ENCODE data around the gene PHLDB2.

The PHLDB2 gene

DNA sequence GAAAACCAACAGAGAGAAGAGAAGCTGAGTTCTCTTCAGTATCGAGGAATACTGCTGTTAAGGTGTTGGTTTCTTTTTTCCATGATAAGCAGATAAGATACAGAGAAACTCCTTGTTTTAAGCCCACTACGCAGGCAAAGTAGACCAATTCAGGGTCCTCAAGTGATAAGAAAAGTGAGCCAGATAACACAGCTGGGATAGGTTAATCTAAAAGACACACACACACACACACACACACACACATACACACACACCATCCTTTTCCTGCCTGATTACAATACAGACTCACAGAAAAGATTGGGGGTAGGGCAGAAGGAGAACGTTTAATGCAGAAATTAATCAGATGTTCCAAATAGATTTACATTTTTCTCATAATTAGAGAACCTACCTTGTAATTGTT is 6.5 kb upstream of the PHLDB2 start:
- DNase-seq: no peak

GRCh38 chr3:111853068-111853467 is 6.0 kb upstream of the PHLDB2 start:
- no peak for DNase-seq

DNA sequence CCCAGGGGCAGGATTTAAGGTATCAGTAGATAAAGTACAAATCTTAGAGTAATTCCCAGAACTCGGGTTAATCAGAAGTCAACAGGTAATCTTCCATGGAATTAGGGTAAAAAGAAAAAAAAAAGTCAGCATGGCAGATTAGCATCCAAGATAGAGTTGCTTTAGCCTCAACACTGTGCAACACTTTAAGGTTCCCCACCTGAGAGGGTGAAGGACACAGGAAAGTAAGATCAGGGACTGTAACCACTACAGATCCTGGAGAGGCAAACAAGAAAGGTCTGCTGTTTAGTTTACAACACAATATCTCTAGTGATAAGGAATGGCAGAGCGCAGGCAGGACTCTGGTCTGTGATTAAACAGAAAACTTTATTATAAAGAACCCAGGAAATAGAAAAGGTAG is 4.1 kb upstream of the PHLDB2 start:
- no peak for DNase-seq

DNA sequence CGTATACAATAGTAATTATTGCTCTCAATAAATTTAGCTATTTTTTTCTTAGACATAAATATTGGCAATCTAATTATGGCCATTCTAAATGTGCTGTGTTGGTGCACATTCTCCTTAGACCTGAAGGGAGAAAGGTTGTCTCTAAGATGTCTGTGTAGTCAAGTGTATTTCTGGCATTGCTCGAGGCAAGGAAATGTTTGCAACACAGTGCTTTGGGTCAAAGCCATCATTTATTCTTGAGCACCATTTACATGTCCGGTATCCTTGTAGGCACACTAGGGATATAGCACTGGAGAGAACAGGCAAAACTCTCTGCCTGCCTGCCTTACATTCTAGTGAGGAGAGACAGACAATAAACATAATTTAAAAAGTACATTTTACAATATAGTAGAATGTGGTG is 2.6 kb upstream of the PHLDB2 start:
- no peak for DNase-seq

DNA sequence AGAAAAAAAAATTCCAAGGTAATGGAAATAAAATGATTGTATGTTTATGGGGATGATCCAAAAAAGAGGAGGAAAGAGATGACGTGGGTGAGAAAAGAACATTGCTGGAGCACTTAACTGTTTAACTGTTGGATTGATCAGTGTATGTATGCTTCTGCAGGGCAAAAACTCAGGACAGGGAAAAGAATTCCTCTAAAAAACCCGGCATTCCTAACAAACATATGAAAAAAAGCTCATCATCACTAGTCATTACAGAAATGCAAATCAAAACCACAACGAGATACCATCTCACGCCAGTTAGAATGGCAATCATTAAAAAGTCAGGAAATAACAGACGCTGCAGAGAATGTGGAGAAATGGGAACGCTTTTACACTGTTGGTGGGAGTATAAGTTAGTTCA is 1.6 kb upstream of the PHLDB2 start:
- no peak for DNase-seq

DNA sequence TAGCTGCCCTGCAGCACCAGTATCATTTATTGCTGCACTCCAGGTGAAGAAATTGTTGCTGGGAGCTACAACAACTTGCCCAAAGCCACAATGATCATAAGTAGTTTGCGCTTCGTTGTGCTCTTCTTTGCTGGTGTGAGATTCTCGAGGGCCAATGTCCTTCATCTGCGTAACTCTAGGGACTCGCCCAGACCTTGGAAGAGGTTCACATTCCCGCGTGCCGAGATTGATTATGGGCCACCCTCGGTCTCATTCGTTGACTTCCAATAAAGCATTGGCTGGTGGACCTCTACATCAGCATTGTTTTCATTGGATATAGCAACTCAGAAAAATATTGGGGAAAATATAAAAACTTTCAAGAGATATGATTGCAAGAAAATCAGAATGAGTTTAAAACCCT is 423 bp upstream of the PHLDB2 start:
- DNase-seq: no peak

DNA sequence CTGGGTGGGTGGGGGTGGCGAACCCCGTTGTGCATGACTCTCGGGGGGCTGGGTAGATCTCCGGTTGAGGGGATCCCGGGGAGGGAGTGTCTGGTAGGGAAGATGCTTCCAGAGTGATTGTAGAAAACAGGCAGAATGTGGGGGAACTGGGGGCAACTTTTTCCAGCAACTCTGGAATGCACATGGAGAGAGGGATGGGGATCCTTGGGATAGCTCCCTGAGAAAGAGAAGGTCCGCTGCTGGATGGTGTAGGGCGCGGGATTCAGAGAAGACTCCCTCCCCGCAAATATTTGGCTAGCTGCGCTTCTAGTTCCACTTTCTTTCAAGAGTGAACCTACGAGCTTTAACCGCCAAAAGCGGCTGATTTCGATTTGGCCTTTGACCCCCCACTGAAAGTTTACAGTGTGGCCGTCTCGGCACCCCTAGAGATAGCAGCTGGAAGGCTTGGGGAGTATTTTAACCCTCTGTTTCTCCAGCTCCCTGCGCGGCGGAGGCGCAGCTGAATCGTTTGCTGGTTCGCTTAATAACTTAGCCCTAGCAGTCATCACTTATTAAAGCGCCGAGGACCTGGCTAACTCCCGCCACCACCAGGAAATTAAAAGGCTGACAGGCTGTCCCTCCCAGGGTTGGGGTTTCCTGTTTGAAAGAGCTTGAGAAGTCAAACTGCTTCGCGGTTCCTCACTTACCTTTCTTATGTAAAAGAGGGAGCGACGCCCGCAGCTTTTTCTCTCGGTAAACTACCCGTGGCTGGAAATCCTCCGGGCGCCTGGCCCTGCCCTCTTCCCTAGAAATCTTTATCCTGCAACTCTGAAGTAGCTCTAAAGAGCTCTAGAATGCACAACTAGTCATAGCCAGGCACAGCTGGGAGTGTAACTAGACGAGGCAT is 1.2 kb downstream of the PHLDB2 start:
- peak; percentile 90 for DNase-seq

DNA sequence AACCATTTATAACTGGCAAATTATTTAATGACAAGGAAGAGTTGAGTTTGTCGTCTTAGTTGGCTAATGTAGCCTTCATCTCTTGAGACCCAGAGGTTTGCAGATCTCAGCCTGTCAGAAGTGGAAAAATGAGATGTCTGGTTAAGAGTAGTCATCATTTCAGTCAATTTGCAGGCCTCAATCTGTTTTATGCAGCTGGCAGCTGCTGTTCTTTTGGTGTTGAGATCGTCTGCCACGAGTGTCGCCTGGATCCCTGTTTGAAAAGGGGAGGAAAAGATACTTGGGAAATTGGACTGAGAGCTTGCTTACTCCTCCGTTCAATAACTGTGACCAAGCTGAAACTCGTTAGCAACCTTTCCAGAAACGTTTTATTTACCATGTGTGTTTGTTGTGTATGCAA is 2.3 kb downstream of the PHLDB2 start:
- no peak for DNase-seq

DNA sequence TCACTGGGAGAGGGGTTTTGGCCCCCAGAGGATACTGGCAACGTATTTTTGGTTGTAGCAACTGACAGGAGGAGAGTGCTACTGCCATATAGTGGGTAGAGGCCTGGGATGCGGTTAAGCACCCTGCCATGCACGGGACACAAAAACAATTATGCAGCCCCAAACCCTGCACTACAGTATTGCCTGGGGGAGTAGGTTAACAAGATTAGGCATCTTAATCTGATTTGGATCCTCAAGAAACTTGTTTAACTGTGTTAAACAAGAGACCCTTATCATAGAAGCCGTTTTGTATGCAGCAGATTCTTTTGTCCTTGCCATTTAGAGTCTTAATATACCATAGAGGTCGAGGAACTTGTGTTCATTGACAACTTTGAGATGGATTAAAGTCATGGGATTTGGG is 3.4 kb downstream of the PHLDB2 start:
- no peak for DNase-seq

- DNase-seq: no peak
These were observed 3.9 kb downstream of the PHLDB2 start for GRCh38 chr3:111862974-111863373.

DNA sequence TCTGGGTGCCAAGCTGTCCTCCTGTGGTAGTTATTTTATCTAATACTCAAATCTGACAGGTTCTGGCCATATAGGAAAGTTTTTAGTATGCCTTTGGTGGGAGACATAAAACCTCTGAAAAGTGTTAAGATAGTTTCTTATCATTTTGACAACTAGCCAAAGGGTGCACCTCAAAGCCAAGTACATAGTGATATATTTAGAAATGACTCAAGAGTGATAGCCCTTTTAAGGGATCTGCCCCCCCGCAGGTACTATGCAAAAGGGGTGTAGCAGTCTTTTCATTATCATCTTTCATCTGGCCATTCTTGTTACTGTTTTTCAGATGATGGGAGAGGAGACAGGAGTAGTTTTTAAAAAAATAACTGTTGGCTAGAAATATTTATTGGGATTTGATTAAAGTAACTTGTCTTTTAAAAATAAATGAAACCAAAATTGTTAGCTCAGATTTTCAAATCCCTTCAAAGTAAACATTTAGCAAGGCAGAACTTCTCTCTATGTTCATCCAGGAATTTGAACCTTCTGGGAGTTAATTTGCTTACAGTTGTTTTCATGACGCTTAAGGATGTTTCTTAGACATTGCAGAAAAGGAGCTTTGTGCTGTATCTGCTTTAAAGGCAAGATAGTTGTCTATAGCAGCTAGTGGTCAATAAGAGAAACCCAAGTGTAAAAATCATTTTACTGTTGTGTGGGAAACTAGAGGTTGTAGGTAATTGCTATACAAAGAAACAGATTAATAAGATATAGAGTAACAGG is 5.1 kb downstream of the PHLDB2 start:
- no peak for DNase-seq

GRCh38 chr3:111864821-111865656 is 6.0 kb downstream of the PHLDB2 start:
- DNase-seq: peak; percentile 57

DNA sequence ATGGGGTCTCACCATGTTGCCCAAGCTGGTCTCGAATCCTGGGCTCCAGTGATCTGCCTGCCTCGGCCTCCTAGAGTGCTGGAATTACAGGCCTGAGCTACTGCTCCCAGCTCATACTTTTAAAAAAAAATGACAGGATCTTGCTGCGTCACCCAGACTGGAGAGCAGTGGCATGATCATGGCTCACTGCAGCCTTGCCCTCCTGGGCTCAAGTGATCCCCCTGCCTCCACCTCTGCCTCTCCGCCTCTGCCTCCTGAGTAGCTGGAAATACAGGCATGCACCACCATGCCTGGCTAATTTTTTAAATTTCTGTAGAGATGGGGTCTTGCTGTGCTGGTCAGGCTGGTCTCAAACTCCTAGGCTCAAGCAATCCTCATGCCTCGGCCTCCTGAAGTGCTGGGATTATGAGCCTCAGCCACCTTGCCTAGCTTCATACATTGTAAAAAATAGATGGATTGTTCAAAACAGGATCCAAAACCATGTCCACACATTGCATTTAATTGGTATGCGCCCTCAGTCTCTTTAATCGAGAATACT is 8.9 kb downstream of the PHLDB2 start:
- DNase-seq: no peak

DNA sequence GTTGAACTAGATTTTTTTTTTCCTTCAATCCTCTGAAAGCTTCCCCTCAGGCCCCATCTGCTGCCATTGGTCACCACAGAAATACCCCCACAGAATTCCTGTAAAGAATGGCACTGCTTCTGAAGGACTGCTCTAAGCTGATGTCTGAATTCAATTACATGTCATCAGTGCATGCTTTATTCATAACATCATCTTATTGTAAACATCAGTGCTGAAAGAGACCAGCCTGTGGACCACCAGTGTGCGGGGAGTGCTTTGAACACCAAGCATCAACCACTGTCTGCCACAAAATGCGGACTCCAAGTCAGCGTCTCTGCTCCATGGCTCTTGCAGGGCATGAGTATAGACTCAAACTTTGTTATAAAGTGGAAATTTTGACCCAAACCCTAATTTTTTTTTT is 11.6 kb downstream of the PHLDB2 start:
- no peak for DNase-seq

GRCh38 chr3:111871809-111872623 is 13.0 kb downstream of the PHLDB2 start:
- no peak for DNase-seq

DNA sequence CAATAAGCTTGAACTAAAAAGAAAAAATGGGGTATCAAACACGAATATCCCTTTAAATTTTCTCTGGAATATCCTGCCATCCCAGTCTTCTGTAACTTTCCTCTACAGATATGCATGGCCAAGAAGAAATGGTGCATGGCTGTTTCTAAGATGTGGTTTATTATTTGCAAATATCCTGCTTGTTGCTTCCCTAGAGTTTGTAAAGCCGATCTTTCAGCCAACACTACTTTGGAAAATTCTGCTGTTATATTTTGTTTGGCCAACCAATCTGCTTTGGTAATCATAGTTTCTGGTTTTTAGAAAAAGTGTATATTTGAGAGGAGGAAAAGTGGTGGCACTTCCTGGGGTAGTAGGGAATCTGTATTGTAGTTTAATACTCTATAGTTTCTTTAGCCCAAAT is 13.9 kb downstream of the PHLDB2 start:
- DNase-seq: no peak

DNA sequence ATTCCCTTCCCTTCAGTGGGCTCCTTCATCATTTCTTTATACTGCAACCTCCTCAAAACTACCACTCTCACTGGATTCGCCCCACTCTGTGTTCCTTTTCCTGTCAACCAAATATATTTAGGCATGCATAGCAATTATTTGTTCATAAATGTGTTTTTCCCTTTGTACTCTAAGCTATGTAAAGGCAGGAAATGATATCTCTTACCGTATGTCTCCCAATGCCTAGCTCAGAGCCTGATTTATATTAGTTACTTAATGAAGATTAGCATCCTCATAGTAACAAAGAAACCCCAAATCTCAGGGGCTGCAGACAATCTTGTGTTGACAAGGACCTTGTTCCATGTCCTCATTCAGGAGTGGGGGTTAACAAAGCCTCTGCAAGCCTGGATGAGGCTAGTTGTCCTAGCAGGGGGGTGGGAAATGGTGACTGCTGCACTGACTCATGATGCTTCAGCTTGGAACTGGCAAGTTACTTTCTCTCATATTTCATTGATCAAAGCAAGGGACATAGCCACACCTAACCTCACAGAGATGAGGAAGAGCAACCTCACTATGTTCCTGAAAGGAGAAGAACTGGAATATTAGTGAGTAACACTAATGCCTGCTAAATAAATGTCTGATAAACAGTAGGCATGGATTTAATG is 15.2 kb downstream of the PHLDB2 start:
- no peak for DNase-seq

GRCh38 chr3:111881480-111881879 is 22.4 kb downstream of the PHLDB2 start:
- no peak for DNase-seq

DNA sequence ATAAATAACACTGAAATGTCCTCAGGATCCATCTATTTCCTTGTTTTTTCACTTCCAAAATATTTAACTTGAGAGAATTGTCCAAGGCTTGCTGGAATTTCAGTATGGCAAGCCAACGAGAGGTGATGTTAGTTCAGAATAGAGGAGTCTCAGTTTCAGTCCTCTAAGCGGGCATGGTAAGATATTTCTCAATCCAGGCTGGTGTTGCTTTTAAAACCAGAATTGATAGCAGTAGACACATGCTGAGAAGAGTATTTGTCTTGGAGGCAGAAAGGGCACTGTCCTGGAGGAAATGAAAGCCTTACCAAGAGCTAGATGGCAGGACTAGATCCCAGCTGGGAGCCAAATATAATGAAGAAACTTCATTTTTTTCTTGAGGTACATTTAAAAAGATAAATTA is 23.1 kb downstream of the PHLDB2 start:
- DNase-seq: no peak

GRCh38 chr3:111882799-111883198 is 23.7 kb downstream of the PHLDB2 start:
- DNase-seq: no peak

DNA sequence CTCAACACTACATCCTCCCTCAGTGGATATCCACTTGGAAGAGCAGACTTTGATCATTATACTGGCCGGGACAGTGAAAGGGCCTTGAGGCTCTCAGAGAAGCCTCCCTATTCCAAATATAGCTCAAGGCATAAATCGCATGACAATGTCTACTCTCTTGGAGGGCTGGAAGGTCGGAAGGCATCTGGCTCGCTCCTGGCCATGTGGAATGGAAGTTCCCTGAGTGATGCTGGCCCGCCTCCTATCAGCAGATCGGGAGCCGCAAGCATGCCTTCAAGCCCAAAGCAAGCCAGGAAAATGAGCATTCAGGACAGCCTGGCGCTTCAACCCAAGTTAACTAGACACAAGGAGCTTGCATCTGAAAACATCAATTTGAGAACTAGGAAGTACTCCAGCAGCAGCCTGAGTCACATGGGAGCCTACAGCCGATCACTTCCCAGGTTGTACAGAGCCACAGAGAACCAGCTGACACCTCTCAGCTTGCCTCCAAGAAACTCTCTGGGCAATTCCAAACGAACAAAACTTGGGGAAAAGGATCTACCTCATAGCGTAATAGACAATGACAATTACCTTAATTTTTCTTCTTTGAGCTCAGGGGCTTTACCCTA is 25.4 kb downstream of the PHLDB2 start:
- no peak for DNase-seq

Data from eye (tissue), 1 donor.